CD4-positive, alpha-beta T cell treated with Interleukin-15 for 4 hours (primary cell): Measurements from ENCODE around the gene NPFFR1.
"Not testable (repeated sequence)": the region's sequence is repeated elsewhere in the genome, so short reads cannot be mapped to it uniquely, and the experiment has no call there.

Experiments used
- DNase-seq: peaks from one replicate; pipeline ENCODE4 v3.0.0-alpha.2; 2020; ENCODE audit warnings: low spot score

The NPFFR1 gene

GRCh38 chr10:70285476-70285831, 1.6 kb upstream of the NPFFR1 start:
- no peak for DNase-seq

GRCh38 chr10:70284542-70285475, 1.0 kb upstream of the NPFFR1 start:
- DNase-seq = no peak

GRCh38 chr10:70283071-70283444, 746 bp downstream of the NPFFR1 start:
- DNase-seq = no peak

- no peak for DNase-seq
Observed at GRCh38 chr10:70281609-70282008, 2.2 kb downstream of the NPFFR1 start.

- no peak for DNase-seq
Observed at GRCh38 chr10:70280099-70280498, 3.7 kb downstream of the NPFFR1 start.

- DNase-seq = no peak
Observed at GRCh38 chr10:70277396-70278030, 6.3 kb downstream of the NPFFR1 start.

- DNase-seq = no peak
Observed at GRCh38 chr10:70274643-70275042, 9.2 kb downstream of the NPFFR1 start.

GRCh38 chr10:70272925-70273316, 10.9 kb downstream of the NPFFR1 start:
- DNase-seq = peak; percentile 33

- no peak for DNase-seq
Observed at GRCh38 chr10:70271996-70272924, 11.5 kb downstream of the NPFFR1 start.

- no peak for DNase-seq
Observed at GRCh38 chr10:70270952-70271351, 12.9 kb downstream of the NPFFR1 start.

- no peak for DNase-seq
Observed at GRCh38 chr10:70269741-70270140, 14.1 kb downstream of the NPFFR1 start.

GRCh38 chr10:70268376-70268775, 15.4 kb downstream of the NPFFR1 start:
- no peak for DNase-seq

- DNase-seq = no peak
Observed at GRCh38 chr10:70267161-70267933, 16.5 kb downstream of the NPFFR1 start.

- DNase-seq = no peak
Observed at GRCh38 chr10:70266701-70267100, 17.1 kb downstream of the NPFFR1 start.

- DNase-seq = no peak
Observed at GRCh38 chr10:70266056-70266455, 17.7 kb downstream of the NPFFR1 start.

GRCh38 chr10:70265032-70265689, 18.6 kb downstream of the NPFFR1 start:
- DNase-seq = no peak

GRCh38 chr10:70260734-70261133, 23.1 kb downstream of the NPFFR1 start:
- no peak for DNase-seq

- DNase-seq = no peak
Observed at GRCh38 chr10:70260259-70260658, 23.5 kb downstream of the NPFFR1 start.

GRCh38 chr10:70258216-70258615, 25.6 kb downstream of the NPFFR1 start:
- no peak for DNase-seq

- DNase-seq = not testable (repeated sequence)
Observed at GRCh38 chr10:70257816-70258215, 26.0 kb downstream of the NPFFR1 start.

GRCh38 chr10:70256463-70256862, 27.3 kb downstream of the NPFFR1 start:
- no peak for DNase-seq
